GM10266 (cell line): ENCODE data around the gene DPP6.

Experiments
- DNase-seq: peaks from one replicate; pipeline ENCODE4 v3.0.0; 2012; ENCODE audit errors: extremely low spot score
- CTCF ChIP-seq: IDR thresholded peaks from 2 replicates; pipeline ENCODE4 v1.5.1; 2012; ENCODE audit warnings: mild to moderate bottlenecking, low read depth; ENCODE audit not compliant: control insufficient read depth, insufficient read depth; ENCODE audit errors: missing control alignments

The DPP6 gene

GRCh38 chr7:154598396-154598795 lies 546.2 kb downstream of the DPP6 start:
- no peak for DNase-seq
- no peak for TF ChIP-seq CTCF

GRCh38 chr7:154598864-154599263 lies 546.7 kb downstream of the DPP6 start:
- DNase-seq = no peak

GRCh38 chr7:154610903-154611302 lies 558.7 kb downstream of the DPP6 start:
- TF ChIP-seq CTCF = no peak
- no peak for DNase-seq

More at GRCh38 chr7:154598864-154599263, 546.7 kb downstream of the DPP6 start:
- no peak for TF ChIP-seq CTCF

GRCh38 chr7:154613811-154614210 lies 561.6 kb downstream of the DPP6 start:
- no peak for DNase-seq
- TF ChIP-seq CTCF = no peak

GRCh38 chr7:154620141-154620755 lies 568.0 kb downstream of the DPP6 start:
- DNase-seq = peak; percentile 4
- TF ChIP-seq CTCF = no peak

GRCh38 chr7:154623399-154623798 lies 571.2 kb downstream of the DPP6 start:
- DNase-seq = peak; percentile 0
- TF ChIP-seq CTCF = no peak

- no peak for DNase-seq
- TF ChIP-seq CTCF = no peak
Observed at GRCh38 chr7:154627646-154628290, 575.6 kb downstream of the DPP6 start.
